Activated naive CD4-positive, alpha-beta T cell treated with anti-CD3 and anti-CD28 coated beads, Interleukin-2, amount 50 U/mL, for 24 hours (primary cell): Measurements from ENCODE around the gene KIT.
A peak's percentile ranks its signal among the peaks of the same experiment; 100 is the strongest.

ENCODE experiments used
- H3K27ac Mint-ChIP-seq: one replicate; pipeline ENCODE4 v1.8.0; 2021; ENCODE audit warnings: mild to moderate bottlenecking, mixed read lengths
- H3K27me3 Mint-ChIP-seq: one replicate; pipeline ENCODE4 v1.8.0; 2021; ENCODE audit warnings: mixed read lengths
- H3K36me3 Mint-ChIP-seq: one replicate; pipeline ENCODE4 v1.8.0; 2021; ENCODE audit warnings: mixed read lengths
- H3K4me1 Mint-ChIP-seq: one replicate; pipeline ENCODE4 v1.8.0; 2021; ENCODE audit warnings: mixed read lengths
- H3K4me3 Mint-ChIP-seq: one replicate; pipeline ENCODE4 v1.8.0; 2021; ENCODE audit warnings: mild to moderate bottlenecking, mixed read lengths
- H3K9me3 Mint-ChIP-seq: one replicate; pipeline ENCODE4 v1.8.0; 2021; ENCODE audit warnings: mixed read lengths

Gene KIT

DNA sequence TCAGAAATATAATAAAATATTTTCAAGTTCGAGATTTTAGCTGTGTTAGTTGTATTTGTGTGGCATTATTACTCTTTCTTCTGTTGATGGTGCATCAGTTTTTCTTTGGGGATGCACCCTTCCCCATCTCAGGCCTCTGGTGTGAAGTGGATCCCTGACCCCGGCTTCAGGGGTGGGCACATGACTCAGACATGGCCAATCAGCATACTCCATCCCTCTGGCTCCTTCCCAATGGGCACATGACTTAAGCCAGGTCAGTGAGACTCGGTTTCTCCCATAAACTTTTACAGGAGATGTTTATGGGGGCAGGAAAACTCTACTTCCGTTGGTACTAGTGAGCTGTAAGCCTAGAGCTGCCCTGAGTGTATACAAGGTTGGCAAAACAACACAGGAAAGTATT lies 3.0 kb upstream of the KIT start:
- H3K27ac Mint-ChIP-seq, result no peak overlapping the region
- H3K9me3 Mint-ChIP-seq, result no peaks in the 10 kb centered on the region
- peaks cover 36% of the 10 kb centered on the region for H3K27me3 Mint-ChIP-seq
- peaks cover 22% of the 10 kb centered on the region for H3K4me1 Mint-ChIP-seq
- H3K36me3 Mint-ChIP-seq, result no peaks in the 10 kb centered on the region
- H3K4me3 Mint-ChIP-seq, result no peak overlapping the region

- H3K27ac Mint-ChIP-seq, result no peak overlapping the region
- peaks cover 50% of the 10 kb centered on the region for H3K27me3 Mint-ChIP-seq
- peaks cover 30% of the 10 kb centered on the region for H3K4me1 Mint-ChIP-seq
- peak overlapping the region; percentile 81 for H3K4me3 Mint-ChIP-seq
- no peaks in the 10 kb centered on the region for H3K36me3 Mint-ChIP-seq
- no peaks in the 10 kb centered on the region for H3K9me3 Mint-ChIP-seq
Observed at GRCh38 chr4:54657185-54657550, 589 bp upstream of the KIT start.

GRCh38 chr4:54658252-54659093 lies 716 bp downstream of the KIT start:
- peaks cover 30% of the 10 kb centered on the region for H3K4me1 Mint-ChIP-seq
- H3K9me3 Mint-ChIP-seq, result no peaks in the 10 kb centered on the region
- H3K36me3 Mint-ChIP-seq, result no peaks in the 10 kb centered on the region
- peaks cover 49% of the 10 kb centered on the region for H3K27me3 Mint-ChIP-seq
- peak overlapping the region; percentile 79 for H3K4me3 Mint-ChIP-seq
- no peak overlapping the region for H3K27ac Mint-ChIP-seq

DNA sequence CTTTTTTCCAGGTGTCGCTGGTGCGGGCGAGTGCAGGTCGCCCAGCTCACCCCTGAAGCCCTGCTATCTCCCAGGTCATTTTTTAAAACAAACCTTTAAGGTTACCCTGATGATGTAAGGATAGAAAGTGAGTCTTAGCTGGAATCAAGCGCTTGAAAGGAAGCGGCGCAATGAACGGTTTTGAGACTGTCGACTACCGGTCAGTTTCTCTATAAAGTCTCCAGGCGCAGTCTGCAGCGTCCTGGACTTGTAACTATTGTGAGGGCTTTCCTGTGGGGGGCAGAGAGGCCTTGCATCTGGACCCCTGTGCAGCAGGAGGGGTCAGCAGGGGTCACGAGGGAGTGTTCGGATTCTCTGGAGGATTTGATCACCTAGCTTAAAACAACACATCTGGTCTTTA lies 1.6 kb downstream of the KIT start:
- Mint-ChIP-seq H3K36me3 (no peaks in the 10 kb centered on the region), H3K27me3 (peaks cover 55% of the 10 kb centered on the region), H3K4me1 (peaks cover 30% of the 10 kb centered on the region), H3K27ac (no peak overlapping the region), H3K4me3 (peak overlapping the region; percentile 79), H3K9me3 (no peaks in the 10 kb centered on the region)

GRCh38 chr4:54659749-54660535 lies 2.2 kb downstream of the KIT start:
- H3K9me3 Mint-ChIP-seq, result no peaks in the 10 kb centered on the region
- H3K36me3 Mint-ChIP-seq, result no peaks in the 10 kb centered on the region
- peak overlapping the region; percentile 79 for H3K4me3 Mint-ChIP-seq
- H3K4me1 Mint-ChIP-seq, result peaks cover 30% of the 10 kb centered on the region
- H3K27ac Mint-ChIP-seq, result no peak overlapping the region
- peaks cover 56% of the 10 kb centered on the region for H3K27me3 Mint-ChIP-seq

DNA sequence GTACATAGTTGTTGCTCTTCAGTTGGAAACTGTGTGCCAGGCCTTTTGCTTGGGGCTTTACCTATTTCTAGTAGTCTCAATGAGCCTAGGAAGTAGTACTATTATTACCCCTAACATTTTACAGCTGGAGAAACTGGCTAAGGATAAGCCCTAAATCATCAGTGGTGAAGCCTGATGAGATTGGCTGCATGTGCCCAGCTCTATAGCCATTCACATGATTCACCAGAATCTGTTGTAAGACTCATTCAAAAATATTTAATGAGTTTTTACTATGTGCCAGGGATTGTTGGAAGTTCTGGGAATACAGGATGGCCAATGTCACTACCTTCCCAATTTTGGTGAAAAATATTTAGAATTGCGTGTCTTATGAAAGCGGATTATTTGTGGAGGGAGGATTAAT lies 2.8 kb downstream of the KIT start:
- Mint-ChIP-seq H3K36me3 (no peaks in the 10 kb centered on the region), H3K27me3 (peaks cover 55% of the 10 kb centered on the region), H3K4me1 (peaks cover 30% of the 10 kb centered on the region), H3K4me3 (peak overlapping the region; percentile 79), H3K27ac (no peak overlapping the region), H3K9me3 (no peaks in the 10 kb centered on the region)

DNA sequence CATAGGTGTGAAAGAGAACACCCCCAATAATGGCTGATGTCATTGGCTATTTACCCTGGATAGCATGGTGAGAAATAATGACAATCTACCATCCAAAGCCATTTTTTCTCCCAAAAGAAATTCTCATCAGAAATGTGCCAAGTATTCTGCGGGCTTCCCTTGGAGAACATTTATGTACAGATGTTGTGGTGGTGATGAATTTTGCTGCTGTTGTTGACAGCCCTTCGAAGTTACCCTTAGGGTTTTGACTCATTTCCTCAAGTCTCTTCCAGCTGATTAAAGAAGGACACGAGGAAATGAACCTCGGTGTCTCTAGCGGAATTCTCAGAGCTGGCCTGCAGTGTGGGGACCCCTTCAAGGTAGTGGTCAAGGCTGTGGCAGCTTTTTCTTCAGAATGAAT lies 3.4 kb downstream of the KIT start:
- no peak overlapping the region for H3K4me3 Mint-ChIP-seq
- H3K27me3 Mint-ChIP-seq, result peaks cover 54% of the 10 kb centered on the region
- H3K9me3 Mint-ChIP-seq, result no peaks in the 10 kb centered on the region
- H3K36me3 Mint-ChIP-seq, result no peaks in the 10 kb centered on the region
- H3K4me1 Mint-ChIP-seq, result peaks cover 30% of the 10 kb centered on the region
- no peak overlapping the region for H3K27ac Mint-ChIP-seq

GRCh38 chr4:54661686-54662085 lies 3.9 kb downstream of the KIT start:
- Mint-ChIP-seq H3K27ac (no peak overlapping the region), H3K27me3 (peaks cover 49% of the 10 kb centered on the region), H3K4me3 (no peak overlapping the region)

GRCh38 chr4:54662123-54662522 lies 4.4 kb downstream of the KIT start:
- Mint-ChIP-seq H3K4me1 (peaks cover 21% of the 10 kb centered on the region), H3K27me3 (peaks cover 44% of the 10 kb centered on the region), H3K27ac (no peak overlapping the region), H3K9me3 (no peaks in the 10 kb centered on the region), H3K36me3 (no peaks in the 10 kb centered on the region), H3K4me3 (no peak overlapping the region)

More at GRCh38 chr4:54661686-54662085, 3.9 kb downstream of the KIT start:
- no peaks in the 10 kb centered on the region for H3K36me3 Mint-ChIP-seq
- no peaks in the 10 kb centered on the region for H3K9me3 Mint-ChIP-seq
- peaks cover 26% of the 10 kb centered on the region for H3K4me1 Mint-ChIP-seq

DNA sequence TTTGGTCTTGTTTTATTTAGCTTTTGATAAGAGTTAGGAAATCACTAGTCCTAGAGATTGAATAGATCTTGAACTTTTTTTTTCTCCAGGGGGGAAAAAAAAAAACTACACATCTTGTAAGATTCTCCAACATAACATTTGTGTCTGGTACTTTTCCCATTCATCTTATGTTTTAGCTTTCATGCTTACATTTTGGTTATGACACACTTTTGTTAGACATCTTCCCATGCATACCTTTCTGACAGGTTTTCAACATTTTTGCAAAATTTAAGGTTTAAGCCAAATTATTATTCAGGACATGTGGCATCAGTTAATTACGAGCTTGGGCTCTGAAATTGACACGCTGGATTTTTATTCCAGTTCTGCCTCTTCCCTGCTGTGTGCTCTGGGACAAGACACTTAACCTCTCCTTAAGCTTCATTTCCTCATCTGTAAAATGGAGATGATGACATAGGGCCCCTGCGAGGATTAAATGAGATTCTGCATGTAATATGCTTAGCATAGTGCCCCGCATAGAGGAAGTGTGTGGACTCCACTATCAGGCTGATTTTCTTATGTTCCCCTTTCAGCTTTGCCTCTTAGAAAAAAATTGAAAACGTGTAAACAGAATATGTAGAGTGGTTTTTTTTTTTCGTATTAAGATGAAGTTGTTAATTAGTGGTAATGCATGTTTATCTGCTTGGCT lies 5.3 kb downstream of the KIT start:
- peaks cover 18% of the 10 kb centered on the region for H3K4me1 Mint-ChIP-seq
- no peak overlapping the region for H3K4me3 Mint-ChIP-seq
- no peaks in the 10 kb centered on the region for H3K9me3 Mint-ChIP-seq
- no peak overlapping the region for H3K27ac Mint-ChIP-seq
- H3K36me3 Mint-ChIP-seq, result no peaks in the 10 kb centered on the region
- H3K27me3 Mint-ChIP-seq, result peaks cover 44% of the 10 kb centered on the region

- no peaks in the 10 kb centered on the region for H3K36me3 Mint-ChIP-seq
- H3K27ac Mint-ChIP-seq, result no peak overlapping the region
- peaks cover 11% of the 10 kb centered on the region for H3K4me1 Mint-ChIP-seq
- H3K27me3 Mint-ChIP-seq, result peaks cover 43% of the 10 kb centered on the region
- H3K9me3 Mint-ChIP-seq, result no peaks in the 10 kb centered on the region
- H3K4me3 Mint-ChIP-seq, result no peak overlapping the region
Observed at GRCh38 chr4:54664400-54664799, 6.6 kb downstream of the KIT start.

GRCh38 chr4:54668014-54668611 lies 10.4 kb downstream of the KIT start:
- H3K27me3 Mint-ChIP-seq, result peaks cover 22% of the 10 kb centered on the region
- no peak overlapping the region for H3K4me3 Mint-ChIP-seq
- H3K9me3 Mint-ChIP-seq, result no peaks in the 10 kb centered on the region
- no peak overlapping the region for H3K27ac Mint-ChIP-seq
- H3K4me1 Mint-ChIP-seq, result no peaks in the 10 kb centered on the region
- no peaks in the 10 kb centered on the region for H3K36me3 Mint-ChIP-seq

DNA sequence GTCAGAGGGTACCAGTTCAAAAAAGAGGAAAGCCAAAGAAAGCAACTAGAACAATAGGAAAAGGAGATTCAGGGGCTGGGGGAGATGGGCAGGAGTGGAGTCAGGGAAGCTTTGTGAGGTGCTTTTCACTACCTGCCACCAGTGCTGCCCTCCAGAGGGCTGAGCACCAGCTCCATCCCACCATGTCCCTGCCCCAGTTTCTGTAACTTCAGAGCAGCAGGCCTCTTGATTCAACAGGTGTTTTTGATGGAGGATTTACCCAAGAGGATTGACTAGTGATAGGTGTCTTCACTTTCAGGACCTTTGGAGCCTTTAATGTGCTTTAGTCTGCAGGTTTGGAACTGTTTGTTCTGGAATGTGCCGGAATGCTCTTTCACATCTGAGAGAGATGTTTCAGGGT lies 12.1 kb downstream of the KIT start:
- peaks cover 15% of the 10 kb centered on the region for H3K27me3 Mint-ChIP-seq
- no peak overlapping the region for H3K27ac Mint-ChIP-seq
- H3K9me3 Mint-ChIP-seq, result no peaks in the 10 kb centered on the region
- H3K4me3 Mint-ChIP-seq, result no peak overlapping the region
- no peaks in the 10 kb centered on the region for H3K36me3 Mint-ChIP-seq
- no peaks in the 10 kb centered on the region for H3K4me1 Mint-ChIP-seq

GRCh38 chr4:54675721-54676461 lies 18.1 kb downstream of the KIT start:
- no peak overlapping the region for H3K27ac Mint-ChIP-seq
- H3K4me3 Mint-ChIP-seq, result no peak overlapping the region
- H3K9me3 Mint-ChIP-seq, result no peaks in the 10 kb centered on the region
- H3K27me3 Mint-ChIP-seq, result peaks cover 3% of the 10 kb centered on the region
- H3K4me1 Mint-ChIP-seq, result no peaks in the 10 kb centered on the region
- H3K36me3 Mint-ChIP-seq, result no peaks in the 10 kb centered on the region

- Mint-ChIP-seq H3K4me1 (no peaks in the 10 kb centered on the region), H3K36me3 (no peaks in the 10 kb centered on the region), H3K27ac (no peak overlapping the region), H3K27me3 (peaks cover 3% of the 10 kb centered on the region), H3K4me3 (no peak overlapping the region), H3K9me3 (no peaks in the 10 kb centered on the region)
Observed at GRCh38 chr4:54676658-54677057, 18.9 kb downstream of the KIT start.
